NCI-H82 (cell line): ENCODE results near the gene TRRAP.

Experiments
- DNase-seq: peaks from one replicate; lab custom pipeline; 2025; lab: John Stamatoyannopoulos, UW

The TRRAP gene

GRCh38 chr7:99006739-99007424 lies 128.6 kb downstream of the TRRAP start:
- DNase-seq = no peak

GRCh38 chr7:99008181-99008631 lies 129.9 kb downstream of the TRRAP start:
- no peak for DNase-seq

GRCh38 chr7:99008921-99009530 lies 130.7 kb downstream of the TRRAP start:
- DNase-seq = no peak

GRCh38 chr7:99010281-99010680 lies 131.9 kb downstream of the TRRAP start:
- DNase-seq = peak; percentile 17

- no peak for DNase-seq
Observed at GRCh38 chr7:99011341-99011705, 133.0 kb downstream of the TRRAP start.

GRCh38 chr7:99011706-99012404 lies 133.5 kb downstream of the TRRAP start:
- DNase-seq = no peak

GRCh38 chr7:99012722-99013121 lies 134.4 kb downstream of the TRRAP start:
- no peak for DNase-seq

GRCh38 chr7:99013266-99014112 lies 135.2 kb downstream of the TRRAP start:
- DNase-seq = no peak

GRCh38 chr7:99014113-99014985 lies 136.0 kb downstream of the TRRAP start:
- no peak for DNase-seq

GRCh38 chr7:99016196-99016595 lies 137.9 kb downstream of the TRRAP start:
- DNase-seq = no peak

GRCh38 chr7:99019523-99020412 lies 141.4 kb downstream of the TRRAP start:
- DNase-seq = no peak

GRCh38 chr7:99020413-99020715 lies 142.0 kb downstream of the TRRAP start:
- DNase-seq = no peak

GRCh38 chr7:99021941-99022560 lies 143.7 kb downstream of the TRRAP start:
- no peak for DNase-seq

GRCh38 chr7:99024066-99024465 lies 145.7 kb downstream of the TRRAP start:
- DNase-seq = no peak

GRCh38 chr7:99027241-99027640 lies 148.9 kb downstream of the TRRAP start:
- no peak for DNase-seq

GRCh38 chr7:99027841-99028240 lies 149.5 kb downstream of the TRRAP start:
- DNase-seq = no peak

GRCh38 chr7:99028261-99028973 lies 150.1 kb downstream of the TRRAP start:
- DNase-seq = no peak

GRCh38 chr7:99029466-99030435 lies 151.4 kb downstream of the TRRAP start:
- no peak for DNase-seq
